Measurements from ENCODE around the gene SMG9.

SMG9 gene

GRCh38 chr19:43751466-43752220 is 3.1 kb downstream of the SMG9 start:
- DNase-seq = no peak

GRCh38 chr19:43749898-43750297 is 4.9 kb downstream of the SMG9 start:
- no peak for DNase-seq

GRCh38 chr19:43749152-43749551 is 5.6 kb downstream of the SMG9 start:
- DNase-seq = no peak

DNA sequence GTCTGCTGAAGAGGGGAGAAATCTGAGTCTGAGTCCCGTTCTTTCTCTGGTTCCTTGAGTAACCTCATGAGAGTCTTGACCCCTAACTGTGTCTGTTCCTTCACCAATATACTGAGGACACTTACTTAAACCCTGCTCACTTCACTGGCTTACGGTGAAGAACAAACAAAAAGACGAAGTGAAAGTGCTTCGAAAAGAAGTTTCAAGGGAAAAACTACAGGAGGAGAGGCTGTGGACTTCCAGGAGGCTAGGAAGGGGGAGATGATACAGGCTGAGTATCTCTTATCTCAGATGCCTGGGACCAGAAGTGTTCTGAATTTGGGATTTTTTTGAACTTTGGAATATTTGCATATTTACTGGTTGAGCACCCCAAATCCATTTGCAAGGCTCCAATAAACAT is 6.1 kb downstream of the SMG9 start:
- no peak for DNase-seq

GRCh38 chr19:43748205-43748594 is 6.6 kb downstream of the SMG9 start:
- DNase-seq = no peak

DNA sequence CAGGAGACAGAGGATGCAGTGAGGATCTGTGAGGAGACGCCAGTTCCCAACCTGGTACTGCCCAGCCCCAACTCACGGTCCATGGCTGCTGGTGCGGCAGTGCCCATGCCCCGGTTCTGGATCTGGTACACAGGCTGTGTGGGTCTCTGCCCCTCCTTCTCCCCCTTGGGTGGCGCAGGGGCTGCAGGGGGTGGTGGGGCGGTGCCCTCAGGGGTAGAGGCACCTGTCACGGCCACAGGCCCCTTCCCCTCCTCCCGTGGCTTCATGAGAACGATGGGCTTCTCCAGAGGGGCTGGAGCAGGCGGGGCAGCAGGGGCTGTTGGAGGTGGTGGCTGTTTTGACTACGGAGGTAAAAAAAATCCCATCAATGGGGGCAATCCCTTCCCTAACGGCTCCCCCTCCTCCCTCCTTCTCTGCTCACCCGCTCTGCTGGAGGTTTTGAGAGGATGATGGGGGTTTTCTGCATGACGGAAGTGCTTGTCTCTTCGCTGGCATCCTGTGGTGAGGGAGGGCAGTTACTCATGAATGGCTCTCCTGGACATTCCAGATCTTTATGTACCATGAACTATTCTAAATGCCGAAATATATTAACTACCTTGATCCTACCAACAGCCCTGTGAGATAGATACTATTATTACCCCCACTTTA is 7.1 kb downstream of the SMG9 start:
- no peak for DNase-seq

DNA sequence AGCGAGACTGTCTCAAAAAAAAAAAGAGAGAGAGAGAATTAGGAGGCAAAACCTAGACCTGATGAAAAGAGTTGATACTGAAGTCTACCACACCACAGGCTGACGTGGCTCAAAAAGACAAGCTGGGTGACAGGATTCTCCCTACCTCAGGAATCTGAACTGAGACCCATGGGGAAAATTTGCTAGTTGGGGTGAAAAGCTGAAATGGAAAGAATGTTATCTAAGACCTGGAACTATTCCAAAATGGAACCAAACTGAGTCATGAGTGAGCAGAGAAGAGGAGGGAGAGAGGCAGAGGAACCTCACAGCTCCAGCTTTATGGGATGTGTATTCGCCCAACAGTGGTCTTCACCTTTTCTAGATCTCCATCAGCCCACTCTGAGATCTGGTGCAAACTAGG is 11.7 kb downstream of the SMG9 start:
- DNase-seq = no peak

DNA sequence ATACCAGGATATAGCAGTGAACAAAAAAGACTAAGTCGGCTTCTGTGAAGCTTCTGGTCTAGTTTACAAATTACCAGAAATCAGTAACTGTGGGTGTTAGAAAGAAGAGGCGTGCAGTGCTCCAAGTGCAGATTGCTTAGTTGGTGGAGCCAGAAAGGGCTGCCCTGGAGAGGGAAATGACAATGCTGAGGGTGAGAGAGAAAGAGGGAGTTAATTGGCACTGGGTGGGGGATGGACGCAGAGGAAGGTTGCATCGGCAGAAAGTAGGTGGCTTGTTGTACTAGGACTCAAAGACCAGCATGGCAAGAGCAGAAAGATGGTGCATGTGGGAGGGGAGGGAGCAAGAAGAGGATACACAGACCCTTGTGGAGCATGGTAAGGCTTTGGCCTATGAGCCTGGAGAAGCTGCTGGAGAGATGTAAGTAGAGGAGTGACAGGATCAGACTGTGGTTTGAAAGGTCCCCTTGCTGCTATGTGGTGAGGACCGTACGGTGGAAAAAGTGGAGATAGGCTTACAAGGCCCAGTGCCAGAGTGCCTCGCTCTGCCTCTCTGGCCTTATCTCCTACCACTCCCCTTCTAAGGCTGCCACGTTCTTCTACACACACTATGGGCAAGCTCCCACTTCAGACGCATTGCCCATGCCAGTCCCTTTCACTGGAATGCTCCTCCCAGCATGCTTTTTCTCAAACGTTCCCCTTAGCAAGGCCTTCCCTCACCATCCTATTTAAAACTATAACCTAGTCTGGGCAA is 13.5 kb downstream of the SMG9 start:
- no peak for DNase-seq

- DNase-seq = no peak
Observed at GRCh38 chr19:43739439-43740235, 15.1 kb downstream of the SMG9 start.

DNA sequence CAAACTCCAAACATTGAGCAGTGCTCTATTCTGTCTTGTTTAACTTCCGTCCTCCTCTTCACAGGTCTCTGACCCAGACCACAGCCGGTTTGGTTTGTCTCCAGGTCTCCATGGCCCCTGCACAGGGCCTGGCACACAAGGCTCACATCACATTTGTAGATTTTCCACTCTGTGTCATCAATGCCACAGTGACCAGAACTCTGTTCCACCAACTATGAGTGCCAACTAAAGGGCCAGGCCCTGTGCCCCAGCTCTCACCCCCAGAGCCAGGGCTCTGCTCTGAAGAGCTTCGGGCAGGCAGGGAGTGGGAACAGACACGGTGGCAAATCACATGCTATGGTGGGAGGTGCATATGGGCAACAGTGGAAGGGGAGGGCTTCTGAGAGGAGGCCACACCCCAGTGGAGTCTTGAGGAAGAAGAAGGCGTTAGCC is 16.0 kb downstream of the SMG9 start:
- DNase-seq = no peak

DNA sequence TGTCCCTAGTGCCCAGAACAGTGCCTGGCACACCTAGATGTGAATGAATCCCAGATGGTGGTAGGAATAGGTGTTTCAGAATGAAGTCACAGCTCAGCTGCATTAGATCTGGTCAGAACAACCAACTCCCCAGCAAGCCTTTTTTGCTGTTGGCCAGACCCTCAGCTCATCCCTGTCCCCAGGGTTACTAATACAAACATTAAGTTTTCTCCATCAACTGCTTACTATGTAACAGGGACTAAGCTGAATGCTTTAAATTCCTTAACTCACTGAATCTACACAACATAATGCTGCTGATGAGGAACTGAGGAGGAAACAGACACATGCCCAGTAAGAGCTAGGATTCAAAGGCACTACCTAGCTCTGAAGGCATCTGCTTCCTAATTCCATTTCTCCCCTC is 18.8 kb downstream of the SMG9 start:
- DNase-seq = no peak

GRCh38 chr19:43735013-43735412 is 19.7 kb downstream of the SMG9 start:
- DNase-seq = no peak

- DNase-seq = no peak
Observed at GRCh38 chr19:43731846-43732245, 22.9 kb downstream of the SMG9 start.

DNA sequence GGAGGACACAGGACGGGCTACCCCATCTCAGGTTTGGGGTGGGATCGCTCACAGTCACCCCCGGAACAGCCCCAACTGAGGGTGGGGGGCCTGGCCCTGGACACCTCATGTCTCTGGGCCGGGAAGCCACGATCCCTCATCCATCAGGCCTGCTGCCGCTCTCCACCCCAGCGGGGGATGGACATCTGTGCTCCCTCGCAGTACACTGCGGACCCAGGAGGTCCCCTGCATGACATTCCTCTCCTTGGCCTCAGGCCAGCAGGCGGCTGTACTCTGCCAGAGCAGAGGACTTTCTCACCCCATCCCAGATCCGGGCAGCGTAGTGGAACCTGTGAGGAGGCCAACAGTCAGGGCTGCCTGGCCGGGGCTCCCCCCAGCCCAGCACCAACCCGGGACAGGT is 23.4 kb downstream of the SMG9 start:
- DNase-seq = no peak

GRCh38 chr19:43729919-43730318 is 24.8 kb downstream of the SMG9 start:
- no peak for DNase-seq

DNA sequence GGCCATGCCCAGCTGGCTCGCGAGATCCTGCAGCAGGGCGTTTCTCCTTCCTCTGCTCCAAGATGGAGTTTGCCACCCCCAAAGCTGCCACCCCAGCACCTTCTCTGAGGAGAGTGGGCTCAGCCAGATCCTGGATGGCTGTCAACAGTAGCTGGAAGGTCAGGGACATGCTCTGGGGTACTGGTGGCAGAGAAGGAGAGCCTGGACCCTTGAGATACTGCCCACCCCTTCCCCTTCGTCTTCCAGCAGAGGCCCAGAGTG is 27.2 kb downstream of the SMG9 start:
- no peak for DNase-seq

GRCh38 chr19:43726736-43727592 is 27.8 kb downstream of the SMG9 start:
- DNase-seq = no peak

GRCh38 chr19:43725468-43725867 is 29.3 kb downstream of the SMG9 start:
- no peak for DNase-seq

GRCh38 chr19:43724896-43725295 is 29.9 kb downstream of the SMG9 start:
- DNase-seq = no peak

GRCh38 chr19:43723588-43723987 is 31.2 kb downstream of the SMG9 start:
- DNase-seq = no peak

DNA sequence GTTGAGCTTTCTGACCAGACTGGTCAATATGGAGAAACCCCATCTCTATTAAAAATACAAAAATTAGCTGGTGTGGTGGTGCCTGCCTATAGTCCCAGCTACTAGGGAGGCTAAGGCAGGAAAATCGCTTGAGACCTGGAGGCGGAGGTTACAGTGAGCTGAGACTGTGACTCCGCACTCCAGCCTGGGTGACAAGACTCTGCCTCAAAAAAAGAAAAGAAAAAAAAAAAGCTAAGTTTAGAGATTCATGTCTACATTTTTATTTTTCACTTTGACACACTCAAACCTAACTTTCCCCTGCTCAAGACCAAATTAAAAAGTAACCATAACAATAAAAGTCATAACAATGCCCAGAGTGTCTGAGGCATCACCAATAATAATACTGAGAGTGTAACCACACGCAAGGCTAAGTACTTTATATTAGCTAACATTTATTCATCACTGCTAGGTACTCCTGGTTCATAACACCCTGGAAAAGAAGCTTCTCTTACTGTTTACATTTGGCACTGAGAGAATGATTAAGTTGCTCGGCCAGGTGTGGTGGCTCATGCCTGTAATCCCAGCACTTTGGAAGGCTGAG is 33.2 kb downstream of the SMG9 start:
- no peak for DNase-seq

GRCh38 chr19:43720936-43721335 is 33.8 kb downstream of the SMG9 start:
- DNase-seq = peak; percentile 11
